Epidermal melanocyte (primary cell): ENCODE data around the gene GJB5.

Source experiments
- DNase-seq: peaks from one replicate; pipeline ENCODE4 v3.0.0; 2011; ENCODE audit warnings: low spot score; ENCODE audit not compliant: insufficient read length

Gene GJB5

GRCh38 chr1:34794001-34794789, 39.3 kb downstream of the GJB5 start:
- no peak for DNase-seq

GRCh38 chr1:34794790-34795180, 39.9 kb downstream of the GJB5 start:
- no peak for DNase-seq

- DNase-seq = no peak
Observed at GRCh38 chr1:34795916-34796315, 41.1 kb downstream of the GJB5 start.

GRCh38 chr1:34796990-34797389, 42.1 kb downstream of the GJB5 start:
- DNase-seq = no peak

- no peak for DNase-seq
Observed at GRCh38 chr1:34800214-34800613, 45.4 kb downstream of the GJB5 start.

GRCh38 chr1:34803770-34804169, 48.9 kb downstream of the GJB5 start:
- DNase-seq = no peak

- DNase-seq = no peak
Observed at GRCh38 chr1:34806396-34806795, 51.5 kb downstream of the GJB5 start.
